HTR-8/SVneo (cell line): Measurements from ENCODE around the gene MPP4.
A peak's percentile ranks its signal among the peaks of the same experiment; 100 is the strongest.
"Not testable (repeated sequence)": the region's sequence is repeated elsewhere in the genome, so short reads cannot be mapped to it uniquely, and the experiment has no call there.

Experiments
- DNase-seq: peaks from one replicate; pipeline ENCODE4 v3.0.0; 2011; ENCODE audit warnings: low spot score, mixed read lengths; ENCODE audit not compliant: insufficient read length
- FAIRE-seq: peaks from 2 replicates; lab custom pipeline; 2011; peaks lifted over from hg19 to GRCh38; lab: Jason Lieb, UNC

MPP4 gene

DNA sequence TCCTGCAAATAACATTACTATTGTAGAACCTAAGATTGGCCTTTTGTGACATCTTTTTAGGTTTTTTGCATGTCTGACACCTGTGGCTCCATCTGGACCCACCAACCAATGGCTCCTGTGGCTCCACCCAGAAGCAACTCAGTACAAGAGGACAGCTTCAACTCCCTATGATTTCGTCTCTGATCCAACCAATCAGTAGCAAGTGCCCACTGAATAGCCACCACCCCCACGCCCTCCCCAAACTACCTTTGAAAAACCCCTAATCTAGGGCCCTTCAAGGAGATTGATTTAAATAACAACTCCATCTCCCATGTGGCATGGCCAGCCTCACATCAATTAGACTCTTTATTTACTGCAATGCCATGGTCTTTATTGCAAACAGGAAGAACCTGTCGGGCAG lies 23.6 kb downstream of the MPP4 start:
- DNase-seq: no peak
- no peak for FAIRE-seq

DNA sequence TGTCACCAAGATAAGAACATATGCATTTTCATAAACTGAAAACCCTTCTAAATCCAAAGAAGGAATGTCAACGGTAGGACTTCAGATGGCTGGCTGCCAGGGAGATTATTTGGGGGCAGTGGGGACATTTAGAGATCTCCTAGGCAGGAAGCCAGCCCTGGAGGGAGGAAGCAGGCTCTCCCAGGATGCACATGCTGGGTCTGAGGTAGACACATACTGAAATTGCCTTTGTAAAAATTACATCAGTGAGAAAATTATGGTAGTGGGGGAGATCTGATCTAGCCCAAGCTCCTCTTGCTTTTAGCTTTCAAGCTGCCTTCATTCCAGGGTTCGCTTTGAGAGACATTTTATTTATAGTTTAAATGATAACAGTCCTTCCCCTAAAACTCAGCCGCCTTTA lies 24.1 kb downstream of the MPP4 start:
- DNase-seq (no peak), FAIRE-seq (no peak)

DNA sequence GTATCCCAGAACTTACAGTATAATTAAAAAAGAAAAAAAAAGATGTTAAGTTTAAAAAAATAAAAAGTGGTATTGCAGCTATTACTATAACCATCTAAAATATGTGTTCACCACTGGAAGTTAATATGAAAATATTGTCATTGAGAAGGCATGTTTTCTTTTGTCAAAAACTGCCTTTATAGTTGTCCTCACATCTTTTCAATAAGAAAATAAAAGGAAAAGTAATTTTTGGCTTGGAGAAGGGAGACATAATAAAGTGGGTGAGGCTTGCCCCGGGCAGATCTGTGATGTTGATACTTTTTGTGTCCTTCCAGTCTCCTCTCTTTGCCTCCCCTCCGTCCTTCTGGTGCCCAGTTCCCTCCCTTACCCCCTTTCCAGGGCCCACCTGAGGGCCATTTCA lies 24.9 kb downstream of the MPP4 start:
- no peak for FAIRE-seq
- no peak for DNase-seq

DNA sequence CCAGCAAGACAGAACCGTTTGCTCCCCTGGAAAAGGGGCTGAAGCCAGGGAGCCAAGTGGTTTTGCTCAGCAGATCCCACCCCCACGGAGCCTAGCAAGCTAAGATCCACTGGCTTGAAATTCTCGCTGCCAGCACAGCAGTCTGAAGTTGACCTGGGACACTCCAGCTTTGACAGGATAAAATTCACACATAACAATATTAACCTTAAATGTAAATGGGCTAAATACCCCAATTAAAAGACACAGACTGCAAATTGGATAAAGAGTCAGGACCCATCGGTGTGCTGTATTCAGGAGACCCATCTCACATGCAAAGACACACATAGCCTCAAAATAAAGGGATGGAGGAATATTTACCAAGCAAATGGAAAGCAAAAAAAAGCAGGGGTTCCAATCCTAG lies 27.2 kb downstream of the MPP4 start:
- not testable (repeated sequence) for DNase-seq, FAIRE-seq

DNA sequence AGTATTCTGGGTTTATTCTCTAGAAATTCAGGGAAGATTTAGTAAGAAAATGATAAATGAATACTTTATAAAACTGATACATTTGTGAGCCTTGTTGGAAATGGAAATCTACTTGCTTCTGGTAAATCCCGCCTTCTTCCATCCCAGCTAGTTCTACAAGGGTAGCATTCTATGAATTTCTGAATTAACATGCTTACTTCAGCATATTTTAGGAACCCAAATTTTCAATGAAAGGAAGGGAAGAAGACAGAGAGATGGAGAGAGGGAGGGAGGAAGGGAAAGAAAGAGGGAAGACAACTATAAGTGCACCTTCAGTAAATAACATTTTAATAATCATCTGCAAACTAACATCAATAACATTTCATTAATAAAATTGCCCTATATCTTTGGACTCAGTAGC lies 28.6 kb downstream of the MPP4 start:
- DNase-seq (no peak), FAIRE-seq (no peak)

DNA sequence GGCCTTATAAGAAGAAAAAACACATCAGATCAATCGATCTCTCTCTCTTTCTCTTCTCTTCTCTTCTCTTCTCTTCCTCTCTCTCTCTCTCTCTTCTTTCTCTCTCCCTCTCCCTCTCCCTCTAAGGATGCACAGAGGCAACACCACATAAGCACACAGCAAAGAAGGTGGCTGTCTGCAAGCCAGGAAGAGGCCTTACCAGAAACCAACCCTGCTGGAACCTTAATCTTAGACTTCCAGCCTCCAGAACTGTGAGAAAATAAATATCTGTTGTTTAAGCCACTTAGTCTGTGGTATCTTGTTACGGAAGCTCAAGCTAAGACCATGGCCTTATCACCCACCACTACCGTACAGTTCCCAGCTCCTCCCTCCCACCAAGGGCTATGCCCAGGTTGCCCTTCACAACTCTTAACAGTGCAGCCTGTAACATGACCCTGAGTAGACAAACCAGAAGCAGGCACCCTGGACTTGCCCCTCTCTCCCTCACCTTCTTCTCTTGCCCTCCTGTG lies 30.0 kb downstream of the MPP4 start:
- FAIRE-seq (no peak), DNase-seq (no peak)

DNA sequence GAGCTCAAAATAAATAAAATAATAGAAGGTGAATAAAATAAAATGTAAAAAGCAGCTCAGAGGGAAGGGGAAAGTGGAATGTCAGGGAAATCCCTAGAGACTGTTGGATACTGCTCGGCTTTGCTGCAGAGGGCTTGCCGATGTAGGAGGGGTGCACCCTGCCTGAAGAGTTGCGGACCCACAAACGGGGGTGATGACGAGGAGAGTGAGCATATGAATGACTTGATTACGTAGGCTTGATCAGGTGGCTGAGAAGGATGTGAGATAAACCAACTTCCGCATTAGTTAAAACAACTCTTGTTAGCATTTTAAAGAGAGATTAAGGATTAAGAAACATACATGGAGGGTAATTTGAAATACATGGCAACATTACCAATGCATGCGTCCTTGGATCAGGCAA lies 34.1 kb downstream of the MPP4 start:
- DNase-seq (no peak), FAIRE-seq (peak; percentile 23)

DNA sequence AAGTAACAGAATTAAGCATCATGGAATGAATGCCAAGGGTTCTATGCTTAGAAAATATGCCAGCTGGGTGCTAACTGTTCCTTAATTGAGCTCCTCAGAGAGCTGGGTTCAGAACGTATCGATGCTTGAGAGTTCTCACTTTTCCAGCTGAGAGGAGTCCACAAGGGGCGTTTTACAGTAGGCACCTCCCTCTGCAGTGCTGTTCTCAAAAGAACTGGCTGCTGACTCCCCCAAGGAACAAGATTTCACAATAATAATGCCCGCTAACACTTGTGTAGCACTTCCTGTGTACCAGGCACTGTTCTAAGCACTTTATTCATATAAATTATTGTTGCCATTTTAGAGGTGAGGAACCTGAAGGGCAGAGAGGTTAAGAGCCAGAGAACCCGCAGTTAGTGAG lies 37.1 kb downstream of the MPP4 start:
- FAIRE-seq: no peak
- no peak for DNase-seq

DNA sequence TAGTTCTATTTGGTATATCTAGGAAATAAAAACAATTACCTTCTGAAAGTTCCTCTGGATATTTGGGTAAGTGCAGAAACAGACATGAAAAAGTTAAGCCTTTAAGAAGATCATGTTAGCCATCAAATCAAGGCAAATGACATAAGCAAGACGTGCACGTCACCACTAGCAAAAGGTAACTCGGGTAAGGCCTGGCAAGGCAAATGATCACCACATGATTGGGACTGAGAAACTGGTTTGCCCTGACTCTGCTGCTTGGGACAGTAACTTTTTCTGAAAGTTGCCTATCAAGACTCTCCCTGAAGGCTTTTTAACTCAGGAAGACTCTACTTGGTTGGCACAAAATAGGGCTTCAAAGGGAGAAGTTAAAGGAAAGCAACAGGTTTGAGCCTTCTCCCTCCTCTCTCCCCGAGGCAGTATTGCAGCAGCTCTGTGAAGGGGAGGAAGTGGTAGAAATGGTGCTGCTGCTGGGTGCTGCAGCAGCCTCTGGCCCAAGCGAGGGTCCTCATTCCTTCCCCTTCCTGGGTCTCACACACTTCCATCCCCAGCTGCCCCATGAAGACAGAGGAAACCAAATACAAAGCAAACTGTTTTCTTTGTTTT lies 38.0 kb downstream of the MPP4 start:
- DNase-seq: no peak

DNA sequence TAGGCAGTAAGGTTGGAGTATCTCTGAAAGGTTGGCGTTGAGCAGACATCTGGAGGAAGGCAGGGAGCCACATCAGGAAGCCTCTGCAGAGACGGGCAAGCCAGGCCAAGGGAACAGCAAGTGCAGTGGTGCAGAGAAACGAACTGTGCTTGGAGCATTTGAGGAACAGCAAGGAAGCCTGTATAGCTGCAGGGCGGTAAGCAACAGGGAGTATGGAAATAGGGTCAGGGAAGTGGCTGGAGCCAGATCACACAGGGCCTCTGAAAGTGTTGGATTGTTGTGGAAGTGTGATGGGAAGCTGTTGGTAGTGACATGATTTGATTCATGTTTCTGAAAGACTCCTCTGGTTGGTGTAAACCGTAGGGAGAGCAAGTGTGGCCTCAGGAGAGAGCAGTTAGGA lies 41.7 kb downstream of the MPP4 start:
- DNase-seq: no peak
- FAIRE-seq: no peak

More for the DNA sequence above, 38.0 kb downstream of the MPP4 start:
- no peak for FAIRE-seq

DNA sequence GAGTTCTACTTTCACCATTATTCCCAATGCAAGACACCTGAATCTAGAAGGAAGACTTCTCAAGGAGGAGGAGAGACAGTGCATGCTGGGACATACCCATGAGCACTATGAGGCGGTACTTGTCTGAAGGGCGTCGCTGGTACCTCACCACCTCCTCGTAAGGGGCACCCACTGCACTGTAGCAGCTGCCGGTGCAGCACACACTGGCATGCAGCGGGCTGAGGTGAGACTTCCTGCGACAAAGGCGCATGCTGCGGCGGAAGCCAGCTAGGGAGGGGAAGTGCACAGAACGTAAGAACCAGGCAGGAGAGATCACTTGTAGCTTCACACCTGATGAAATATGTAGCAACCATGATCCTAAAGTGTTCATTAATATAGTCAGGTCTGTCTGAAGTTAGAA lies 42.3 kb downstream of the MPP4 start:
- FAIRE-seq (no peak), DNase-seq (no peak)

DNA sequence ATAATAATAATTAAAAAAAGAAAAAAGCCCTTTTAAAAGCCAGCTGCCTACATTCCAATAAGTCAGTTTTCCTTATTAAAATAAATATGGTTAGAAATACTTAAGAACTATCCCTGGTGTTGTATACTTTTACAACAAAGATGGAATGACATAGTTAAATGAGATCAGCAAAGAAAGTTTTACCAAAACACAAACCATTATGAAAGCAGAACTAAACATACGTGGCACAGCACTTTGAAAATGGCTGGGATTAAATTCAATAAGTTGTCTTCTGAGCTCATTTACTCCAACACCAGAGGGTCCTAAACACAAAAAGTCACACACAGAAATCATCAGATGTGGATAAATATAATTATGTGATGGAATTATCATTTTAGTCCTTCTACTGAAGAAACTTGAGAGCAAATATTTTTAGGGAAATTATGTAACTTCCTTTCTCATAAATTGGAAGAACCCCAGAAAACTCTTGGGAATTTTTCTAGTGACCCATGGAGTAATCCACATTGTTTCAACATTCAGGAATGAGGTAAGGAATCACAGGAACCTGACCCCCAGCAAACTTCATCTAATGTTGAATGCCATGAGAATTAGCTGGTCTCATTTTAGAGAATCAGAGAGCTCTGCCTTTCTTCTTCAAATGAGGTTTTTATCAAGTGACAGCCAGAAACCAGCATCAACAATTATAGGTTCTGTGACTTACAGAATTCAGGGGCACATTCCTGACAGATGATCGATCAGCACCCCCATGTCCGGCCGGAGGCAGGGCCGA lies 43.6 kb downstream of the MPP4 start:
- DNase-seq (peak; percentile 34), FAIRE-seq (no peak)

DNA sequence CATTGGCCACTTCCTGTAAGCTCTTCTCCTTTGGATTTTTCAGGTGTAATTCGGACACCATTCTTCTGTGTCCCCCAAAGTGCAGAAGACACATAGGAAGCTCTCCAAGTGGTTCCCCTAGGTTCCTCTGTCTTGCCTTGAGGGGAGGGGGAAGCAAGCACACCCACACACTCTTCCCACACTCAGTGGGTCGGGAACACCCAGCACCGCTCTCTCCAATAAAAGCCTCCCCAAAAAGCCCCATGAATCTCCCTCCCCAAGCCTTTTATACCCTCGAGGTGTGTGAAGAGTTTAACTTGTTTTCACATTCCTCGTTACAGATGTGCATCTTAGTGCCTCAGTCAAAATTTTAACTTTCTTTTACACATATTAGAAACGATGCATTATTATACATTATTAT lies 45.2 kb downstream of the MPP4 start:
- DNase-seq (no peak), FAIRE-seq (no peak)

DNA sequence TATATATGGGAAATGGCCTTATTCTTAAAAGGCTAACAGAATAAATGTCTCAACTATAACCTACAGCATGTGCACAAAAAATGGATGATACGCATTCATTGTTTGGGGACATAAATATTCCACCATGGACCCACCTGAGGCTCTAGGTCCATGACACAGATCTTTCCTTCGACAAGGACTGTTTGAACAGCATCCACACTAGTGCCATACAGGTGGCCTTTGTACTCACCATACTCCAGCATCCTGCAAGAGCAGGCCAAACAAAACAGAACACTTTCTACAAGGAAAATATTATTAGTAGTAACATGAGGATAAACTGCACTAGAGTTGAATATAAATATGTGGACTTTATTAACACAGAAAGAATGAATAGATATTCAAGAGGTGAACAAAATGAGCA lies 49.0 kb downstream of the MPP4 start:
- FAIRE-seq: no peak
- DNase-seq: no peak

DNA sequence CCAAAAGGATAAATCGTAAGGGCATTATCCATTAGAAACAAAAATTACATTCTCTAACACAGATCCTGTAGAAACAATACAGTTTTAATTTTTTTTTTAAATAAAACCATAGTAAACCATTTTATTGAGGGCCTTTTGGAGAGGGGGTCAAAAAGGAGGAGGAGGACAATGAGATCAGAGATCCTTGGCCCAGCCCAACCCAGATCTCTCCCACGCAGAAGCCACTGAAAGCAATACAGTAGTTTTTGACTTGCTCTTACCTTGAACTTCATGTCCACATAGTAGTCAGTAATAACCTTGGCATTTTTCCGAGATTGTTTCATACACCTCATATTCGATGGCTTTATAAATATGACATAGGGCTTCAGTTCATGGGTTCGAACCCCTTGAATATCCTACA lies 51.0 kb downstream of the MPP4 start:
- no peak for DNase-seq
- FAIRE-seq: no peak

DNA sequence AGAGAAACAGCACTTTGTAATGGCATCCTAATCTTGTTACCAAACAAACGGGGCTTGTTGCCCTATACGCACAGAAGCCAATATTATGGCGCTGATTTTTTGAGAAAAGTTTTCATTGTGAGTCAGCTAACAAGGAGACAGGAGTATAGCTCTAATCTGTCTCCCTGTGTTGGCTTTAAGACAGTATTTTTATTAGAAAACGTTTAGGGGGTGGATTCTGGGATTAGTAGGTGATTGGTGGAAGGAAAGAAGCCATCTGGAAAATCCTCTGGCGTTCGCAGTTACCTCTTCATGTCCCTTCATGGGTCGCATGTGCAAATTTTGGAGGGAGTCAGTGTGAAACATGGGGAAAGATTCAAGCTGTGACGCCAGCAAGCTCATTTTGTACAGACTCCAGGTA lies 54.4 kb downstream of the MPP4 start:
- no peak for DNase-seq
- no peak for FAIRE-seq

DNA sequence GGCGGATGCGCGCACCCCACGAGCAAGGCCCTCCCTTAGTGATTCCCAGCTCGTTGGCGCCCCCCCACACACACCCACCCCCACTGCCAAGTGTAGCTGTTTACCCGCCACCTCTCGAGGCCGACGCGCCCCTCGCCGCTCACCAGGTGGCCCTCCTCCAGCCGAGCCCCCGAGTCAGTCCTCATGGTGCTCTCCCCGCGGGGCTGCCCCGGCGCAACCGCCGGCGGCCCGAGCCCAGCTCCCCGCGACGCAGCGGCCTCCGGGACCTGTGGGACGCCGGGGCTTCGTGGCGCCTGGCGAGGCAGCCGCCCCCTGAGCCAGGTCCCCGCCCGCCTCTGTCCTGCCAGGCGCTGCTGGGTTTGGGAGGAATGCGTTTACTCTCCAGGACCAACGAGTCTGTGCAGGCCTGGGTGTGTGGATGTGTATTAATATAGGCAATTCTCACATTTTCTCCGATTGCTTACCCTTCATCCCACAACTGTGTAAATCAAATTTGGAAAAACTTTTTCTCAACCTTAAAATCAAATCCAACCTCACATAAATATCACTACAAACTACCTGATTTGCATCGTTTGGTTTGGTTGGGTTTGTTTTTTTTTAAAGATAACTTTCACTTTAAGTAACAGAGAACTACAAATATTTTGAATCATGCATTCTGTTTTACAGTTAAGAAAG lies 55.1 kb downstream of the MPP4 start, which contains the start of gene TMEM237:
Gene TMEM237, minus strand, starts transcription at position 288 of the 675 bp plus-strand sequence. Its CDS starts 103 bp downstream, at position 185.
- DNase-seq (peak; percentile 52), FAIRE-seq (peak; percentile 89)

DNA sequence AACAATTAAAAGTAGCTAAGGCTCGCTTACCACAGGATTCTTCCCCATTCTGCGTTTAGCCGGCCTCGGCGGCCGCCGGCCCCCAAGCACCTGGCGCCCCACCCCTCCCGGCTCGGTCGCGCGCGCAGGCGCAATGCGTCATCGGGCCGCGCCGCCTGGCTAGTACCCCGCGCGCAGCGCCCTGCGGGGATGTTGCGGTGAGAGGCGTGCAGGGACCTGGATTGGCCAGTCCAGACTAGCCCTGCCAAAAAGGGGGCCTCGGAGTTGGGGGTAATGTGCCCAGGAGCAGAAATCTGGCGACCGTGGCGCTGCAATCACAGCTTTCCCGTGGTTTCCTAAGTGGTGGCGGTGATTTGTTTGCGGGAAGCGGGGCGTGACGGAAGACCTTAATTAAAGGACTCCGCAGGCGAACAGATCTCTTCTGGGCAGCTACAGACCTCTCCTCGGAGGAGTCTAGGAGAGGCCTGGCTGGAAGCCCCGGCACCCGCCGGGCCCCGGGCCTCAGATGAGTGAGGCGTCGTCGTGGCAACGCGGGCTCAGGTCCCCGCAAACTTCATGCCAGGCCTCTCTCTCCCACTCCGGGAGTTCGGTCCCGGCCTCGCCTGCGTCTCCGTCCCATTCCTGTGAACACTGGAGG lies 55.7 kb downstream of the MPP4 start:
- FAIRE-seq: peak; percentile 77
- DNase-seq: peak; percentile 83

DNA sequence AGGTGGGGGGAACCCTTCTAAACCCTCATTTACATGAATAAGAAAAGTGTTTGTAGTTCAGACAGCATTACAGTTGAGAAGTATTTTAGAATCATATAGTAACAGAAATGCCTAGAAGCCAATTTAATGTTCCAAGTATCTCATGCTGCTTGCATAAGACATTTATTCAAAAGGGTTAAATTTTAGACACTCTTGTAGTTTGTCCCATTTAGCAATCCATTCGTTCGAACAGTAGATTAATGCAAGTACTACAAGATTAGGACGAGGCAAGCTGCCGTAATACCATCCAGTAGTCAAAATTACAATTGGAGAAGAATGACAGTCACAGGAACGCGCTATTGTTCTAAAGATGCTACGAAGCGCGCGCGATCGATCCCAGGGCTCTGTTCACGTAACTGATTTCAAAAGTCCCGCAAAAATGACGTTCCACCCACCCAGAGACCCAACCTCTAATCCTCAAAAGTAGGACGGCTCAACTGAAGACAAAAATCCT lies 56.3 kb downstream of the MPP4 start:
- no peak for DNase-seq
- FAIRE-seq: no peak

DNA sequence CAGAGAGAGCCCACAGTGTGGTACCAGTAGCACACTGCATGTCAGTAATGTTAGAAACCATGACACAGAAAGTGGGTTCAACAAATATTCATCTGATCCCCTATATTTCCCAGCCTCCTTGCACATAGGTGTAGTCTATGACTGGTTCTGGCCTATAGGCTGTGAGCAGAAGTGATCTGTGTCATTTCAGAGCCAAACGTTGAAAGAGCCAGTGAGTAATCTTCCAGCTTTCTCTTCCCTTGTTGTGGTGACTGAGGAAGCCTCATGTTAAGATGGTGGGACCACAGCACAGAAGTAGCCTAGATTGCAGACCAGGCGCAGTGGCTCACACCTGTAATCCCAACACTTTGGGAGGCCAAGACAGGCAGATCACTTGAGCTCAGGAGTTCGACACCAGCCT lies 59.2 kb downstream of the MPP4 start:
- DNase-seq (no peak), FAIRE-seq (no peak)

DNA sequence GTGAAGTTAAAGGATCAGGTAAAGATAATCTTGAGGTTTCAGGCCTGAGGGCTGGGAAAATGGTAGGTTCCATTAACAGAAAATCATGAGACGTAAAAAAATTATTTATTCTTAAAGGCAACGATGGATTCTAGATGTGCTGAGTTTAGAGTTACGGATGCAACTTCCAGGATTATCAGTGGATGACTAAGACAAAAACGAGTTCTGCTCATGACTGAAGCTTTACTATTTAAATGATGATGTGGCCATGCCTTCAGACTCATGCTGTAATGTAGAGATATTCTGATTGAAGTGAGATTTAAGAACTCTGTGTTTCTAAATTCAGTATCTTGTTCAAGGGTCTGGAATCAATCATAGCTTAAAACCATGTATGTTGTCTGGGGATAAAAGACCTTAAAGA lies 60.1 kb downstream of the MPP4 start:
- no peak for FAIRE-seq
- DNase-seq: no peak
